GM12872 (cell line): ENCODE data around the gene AREG.

Experiments
- CTCF ChIP-seq: IDR thresholded peaks from 3 replicates; pipeline ENCODE4 v1.5.1; 2011; ENCODE audit warnings: low read depth, mild to moderate bottlenecking, low read length, moderate library complexity; ENCODE audit not compliant: insufficient read depth

AREG gene

GRCh38 chr4:74471264-74471663, 26.3 kb downstream of the AREG start:
- no peak for TF ChIP-seq CTCF

GRCh38 chr4:74473155-74473811, 28.3 kb downstream of the AREG start:
- no peak for TF ChIP-seq CTCF

GRCh38 chr4:74474345-74475090, 29.6 kb downstream of the AREG start:
- TF ChIP-seq CTCF: no peak

- TF ChIP-seq CTCF: no peak
Measured at GRCh38 chr4:74475091-74475800, 30.3 kb downstream of the AREG start.

- TF ChIP-seq CTCF: no peak
Measured at GRCh38 chr4:74475946-74476345, 31.0 kb downstream of the AREG start.

- no peak for TF ChIP-seq CTCF
Measured at GRCh38 chr4:74479009-74479408, 34.1 kb downstream of the AREG start.

- no peak for TF ChIP-seq CTCF
Measured at GRCh38 chr4:74480267-74480666, 35.3 kb downstream of the AREG start.
